ENCODE data around the gene TMCO5A. TPM values are rescaled to one million over a fixed set of nuclear protein-coding genes. Genes with fewer than 3 reads are reported as not detected.

The TMCO5A gene
- total RNA-seq, 3 donors from 2014 or later, result not detected

DNA sequence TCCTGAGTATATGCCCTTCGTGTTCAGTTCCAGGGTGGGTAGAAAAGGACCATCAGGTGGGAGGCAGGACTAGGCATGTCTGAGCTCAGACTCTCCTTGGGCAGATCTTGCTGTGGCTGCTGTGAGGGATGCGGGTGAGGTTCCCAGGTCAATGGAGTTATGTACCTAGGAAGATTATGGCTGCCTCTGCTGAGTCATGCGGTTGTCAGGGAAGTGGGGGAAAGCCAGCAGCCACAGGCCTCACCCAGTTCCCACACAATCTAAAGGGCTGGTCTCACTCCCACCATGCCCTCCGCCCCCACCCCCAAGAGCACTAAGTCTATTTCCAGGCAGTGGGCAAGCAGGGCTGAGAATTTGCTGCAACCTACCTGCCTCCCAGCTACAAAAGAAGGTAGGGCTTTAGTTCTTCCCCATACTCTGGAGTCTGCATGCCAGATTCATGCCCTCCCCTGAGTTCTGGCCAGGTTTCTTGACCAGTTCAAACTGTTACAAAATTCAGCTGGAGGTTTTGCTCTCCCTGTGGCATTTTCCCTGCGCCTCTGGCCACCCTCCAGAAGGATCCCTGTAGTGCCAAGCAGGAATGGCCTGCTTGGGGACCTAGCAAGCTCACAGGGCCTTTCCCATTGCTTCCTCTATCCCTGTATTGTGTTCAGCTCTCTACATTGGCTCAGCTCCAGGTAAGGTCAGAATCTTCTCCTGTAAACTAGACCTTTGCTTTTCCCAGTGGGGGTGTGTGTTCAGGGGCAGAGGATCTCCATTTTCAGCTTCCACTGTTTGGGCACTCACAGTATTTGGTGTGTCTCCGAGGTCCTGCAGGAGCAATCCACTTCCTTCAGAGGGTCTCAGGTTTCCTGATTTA lies 12.7 kb upstream of the TMCO5A start:
- no peaks in the 10 kb centered on the region for H3K36me3 ChIP-seq (ENCODE audit: low read depth)
- intact Hi-C loops (cut with DNase I, micrococcal nuclease), result no loop called here
- ATAC-seq (no peak), DNase-seq (no peak)
- H3K4me1 ChIP-seq (ENCODE audit: low read depth), result no peaks in the 10 kb centered on the region
- no peak overlapping the region for H3K4me3 ChIP-seq
- TF ChIP-seq, protein P1, sequence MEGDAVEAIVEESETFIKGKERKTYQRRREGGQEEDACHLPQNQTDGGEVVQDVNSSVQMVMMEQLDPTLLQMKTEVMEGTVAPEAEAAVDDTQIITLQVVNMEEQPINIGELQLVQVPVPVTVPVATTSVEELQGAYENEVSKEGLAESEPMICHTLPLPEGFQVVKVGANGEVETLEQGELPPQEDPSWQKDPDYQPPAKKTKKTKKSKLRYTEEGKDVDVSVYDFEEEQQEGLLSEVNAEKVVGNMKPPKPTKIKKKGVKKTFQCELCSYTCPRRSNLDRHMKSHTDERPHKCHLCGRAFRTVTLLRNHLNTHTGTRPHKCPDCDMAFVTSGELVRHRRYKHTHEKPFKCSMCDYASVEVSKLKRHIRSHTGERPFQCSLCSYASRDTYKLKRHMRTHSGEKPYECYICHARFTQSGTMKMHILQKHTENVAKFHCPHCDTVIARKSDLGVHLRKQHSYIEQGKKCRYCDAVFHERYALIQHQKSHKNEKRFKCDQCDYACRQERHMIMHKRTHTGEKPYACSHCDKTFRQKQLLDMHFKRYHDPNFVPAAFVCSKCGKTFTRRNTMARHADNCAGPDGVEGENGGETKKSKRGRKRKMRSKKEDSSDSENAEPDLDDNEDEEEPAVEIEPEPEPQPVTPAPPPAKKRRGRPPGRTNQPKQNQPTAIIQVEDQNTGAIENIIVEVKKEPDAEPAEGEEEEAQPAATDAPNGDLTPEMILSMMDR (IDR thresholded peaks at IDR 0.05), result no peak
- no peaks in the 10 kb centered on the region for H3K9me3 ChIP-seq

- no peaks in the 10 kb centered on the region for H3K9me3 ChIP-seq
- no peak overlapping the region for H3K4me3 ChIP-seq
- no peaks in the 10 kb centered on the region for H3K36me3 ChIP-seq (ENCODE audit: low read depth)
- intact Hi-C loops (cut with DNase I, micrococcal nuclease), result no loop called here
- DNase-seq, result no peak
- TF ChIP-seq, protein P1 (IDR thresholded peaks at IDR 0.05), result no peak
- no peak for ATAC-seq
- no peaks in the 10 kb centered on the region for H3K4me1 ChIP-seq (ENCODE audit: low read depth)
Observed at GRCh38 chr15:37926136-37926535, 8.3 kb upstream of the TMCO5A start.

- H3K9me3 ChIP-seq, result no peaks in the 10 kb centered on the region
- no peak for DNase-seq
- H3K4me1 ChIP-seq (ENCODE audit: low read depth), result no peaks in the 10 kb centered on the region
- TF ChIP-seq, protein P1 (IDR thresholded peaks at IDR 0.05), result no peak
- H3K36me3 ChIP-seq (ENCODE audit: low read depth), result no peaks in the 10 kb centered on the region
- ATAC-seq, result no peak
- intact Hi-C loops (cut with DNase I, micrococcal nuclease), result no loop called here
- no peak overlapping the region for H3K4me3 ChIP-seq
Observed at GRCh38 chr15:37929238-37929637, 5.2 kb upstream of the TMCO5A start.

GRCh38 chr15:37931321-37931720 lies 3.1 kb upstream of the TMCO5A start:
- no peaks in the 10 kb centered on the region for H3K9me3 ChIP-seq
- no peaks in the 10 kb centered on the region for H3K4me1 ChIP-seq (ENCODE audit: low read depth)
- no peak for DNase-seq
- no peaks in the 10 kb centered on the region for H3K36me3 ChIP-seq (ENCODE audit: low read depth)
- intact Hi-C loops (cut with DNase I, micrococcal nuclease), result no loop called here
- ATAC-seq, result no peak
- TF ChIP-seq, protein P1 (IDR thresholded peaks at IDR 0.05), result no peak
- H3K4me3 ChIP-seq, result no peak overlapping the region

DNA sequence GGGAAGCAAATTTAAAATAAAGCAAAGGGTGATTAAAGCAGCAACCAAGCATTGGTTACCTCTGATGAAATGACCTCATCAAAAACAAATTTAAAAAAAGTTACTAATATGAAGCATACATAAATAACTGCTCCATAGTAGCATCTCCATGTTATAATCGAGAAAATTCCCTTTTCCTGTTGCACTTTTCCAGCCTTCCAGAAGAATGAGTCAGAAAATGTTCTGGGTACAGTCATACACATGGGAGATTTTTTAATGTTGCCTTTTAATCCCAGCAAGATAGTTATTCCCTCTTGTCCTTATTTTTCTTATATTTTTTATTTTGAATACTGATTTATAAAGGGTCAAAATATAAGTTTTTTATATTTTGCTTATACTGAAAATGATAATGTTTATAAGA lies 2.6 kb upstream of the TMCO5A start:
- Histone ChIP-seq H3K4me1 (ENCODE audit: low read depth) (no peaks in the 10 kb centered on the region), H3K4me3 (no peak overlapping the region), H3K36me3 (ENCODE audit: low read depth) (no peaks in the 10 kb centered on the region), H3K9me3 (no peaks in the 10 kb centered on the region)
- DNase-seq (no peak), ATAC-seq (no peak)
- TF ChIP-seq, protein P1 (IDR thresholded peaks at IDR 0.05), result no peak
- intact Hi-C loops (cut with DNase I, micrococcal nuclease), result no loop called here

Data from mucosa of descending colon (tissue), 3 donors.